Cardiac fibroblast (primary cell): Measurements from ENCODE around the gene ANO10.
A peak's percentile ranks its signal among the peaks of the same experiment; 100 is the strongest.

Experiments used
- DNase-seq, 2 donors: peaks; one replicate each; pipeline versions ENCODE4 v3.0.0 to v3.0.0-alpha.2; 2010; ENCODE audit warnings: low read depth in 2 of 2
- H3K4me3 ChIP-seq, 2 donors: replicated peaks in 1 of 2; 1 replicate in 1 of 2; 2 replicates in 1 of 2; pipeline ENCODE4 v1.5.1; 2011; ENCODE audit warnings: low read depth in 2 of 2, low read length in 2 of 2, mild to moderate bottlenecking in 2 of 2, moderate library complexity in 1 of 2
- TF ChIP-seq, protein P1 (sequence below): IDR thresholded peaks from one replicate; pipeline ENCODE4 v1.5.1; 2011; ENCODE audit warnings: low read depth, mild to moderate bottlenecking, low read length, inconsistent platforms

ANO10 gene

GRCh38 chr3:43531835-43532234 lies 90.0 kb downstream of the ANO10 start:
- H3K4me3 ChIP-seq = no peak overlapping the region
- peak; percentile 43 to 84 for DNase-seq
- TF ChIP-seq, protein P1, sequence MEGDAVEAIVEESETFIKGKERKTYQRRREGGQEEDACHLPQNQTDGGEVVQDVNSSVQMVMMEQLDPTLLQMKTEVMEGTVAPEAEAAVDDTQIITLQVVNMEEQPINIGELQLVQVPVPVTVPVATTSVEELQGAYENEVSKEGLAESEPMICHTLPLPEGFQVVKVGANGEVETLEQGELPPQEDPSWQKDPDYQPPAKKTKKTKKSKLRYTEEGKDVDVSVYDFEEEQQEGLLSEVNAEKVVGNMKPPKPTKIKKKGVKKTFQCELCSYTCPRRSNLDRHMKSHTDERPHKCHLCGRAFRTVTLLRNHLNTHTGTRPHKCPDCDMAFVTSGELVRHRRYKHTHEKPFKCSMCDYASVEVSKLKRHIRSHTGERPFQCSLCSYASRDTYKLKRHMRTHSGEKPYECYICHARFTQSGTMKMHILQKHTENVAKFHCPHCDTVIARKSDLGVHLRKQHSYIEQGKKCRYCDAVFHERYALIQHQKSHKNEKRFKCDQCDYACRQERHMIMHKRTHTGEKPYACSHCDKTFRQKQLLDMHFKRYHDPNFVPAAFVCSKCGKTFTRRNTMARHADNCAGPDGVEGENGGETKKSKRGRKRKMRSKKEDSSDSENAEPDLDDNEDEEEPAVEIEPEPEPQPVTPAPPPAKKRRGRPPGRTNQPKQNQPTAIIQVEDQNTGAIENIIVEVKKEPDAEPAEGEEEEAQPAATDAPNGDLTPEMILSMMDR = no peak

DNA sequence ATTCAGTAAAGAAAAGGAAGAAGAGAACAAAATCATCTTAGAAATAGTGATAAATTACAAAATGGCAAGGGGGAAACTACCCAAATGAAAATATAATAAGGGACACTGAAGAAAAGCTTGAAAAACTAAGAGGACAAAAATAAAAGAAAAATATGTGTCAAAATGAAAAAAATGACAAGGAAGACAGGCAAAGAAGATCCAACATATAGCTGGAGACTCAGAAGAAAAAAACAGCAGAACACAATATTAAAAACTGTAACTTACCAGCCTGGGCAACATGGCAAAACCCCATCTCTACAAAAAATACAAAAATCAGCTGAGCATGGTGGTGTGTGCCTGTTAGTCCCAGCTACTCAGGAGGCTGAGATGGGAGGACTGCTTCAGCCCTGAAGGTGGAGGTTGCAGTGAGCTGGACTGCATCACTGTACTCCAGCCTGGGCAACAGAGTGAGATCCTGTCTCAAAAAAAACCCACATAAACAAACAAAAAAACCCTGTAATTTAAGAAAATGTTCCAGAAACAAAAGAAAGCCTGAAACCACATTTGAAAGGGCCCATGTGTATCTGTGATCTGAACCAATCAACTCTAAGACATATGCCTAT lies 93.2 kb downstream of the ANO10 start:
- TF ChIP-seq, protein P1 = no peak
- no peak for DNase-seq

GRCh38 chr3:43526956-43527355 lies 94.9 kb downstream of the ANO10 start:
- TF ChIP-seq, protein P1 = no peak
- no peak for DNase-seq
- H3K4me3 ChIP-seq = no peak overlapping the region

More for the DNA sequence above, 93.2 kb downstream of the ANO10 start:
- no peak overlapping the region for H3K4me3 ChIP-seq

- no peak overlapping the region for H3K4me3 ChIP-seq
- TF ChIP-seq, protein P1 = no peak
- DNase-seq = peak; percentile 39 to 54
Observed at GRCh38 chr3:43525941-43526607, 95.7 kb downstream of the ANO10 start.

GRCh38 chr3:43525386-43525785 lies 96.4 kb downstream of the ANO10 start:
- TF ChIP-seq, protein P1 = no peak
- DNase-seq = no peak
- no peak overlapping the region for H3K4me3 ChIP-seq

GRCh38 chr3:43523454-43524053 lies 98.3 kb downstream of the ANO10 start:
- peak in 1 of 2 donors; percentile 52 for DNase-seq
- TF ChIP-seq, protein P1 = no peak
- no peak overlapping the region for H3K4me3 ChIP-seq
